Liver (tissue), 9 donors: ENCODE results near the gene LMF1. TPM values are rescaled to one million over a fixed set of nuclear protein-coding genes. Genes with fewer than 3 reads are reported as not detected.

ENCODE experiments used
- DNase-seq: peaks from one replicate; pipeline ENCODE4 v3.0.0-alpha.2; 2017; ENCODE audit warnings: low spot score
- H3K27ac ChIP-seq, 2 donors: one replicate each; pipeline ENCODE4 v1.7.0; 2013; ENCODE audit warnings: inconsistent platforms in 2 of 2, low read length in 2 of 2, control low read depth in 1 of 2, low read depth in 1 of 2, mild to moderate bottlenecking in 1 of 2
- H3K27me3 ChIP-seq, 4 donors: one replicate each; pipeline versions ENCODE4 v1.6.1 to v1.7.0; 2013; ENCODE audit warnings: low read length in 3 of 4, inconsistent platforms in 1 of 4, mild to moderate bottlenecking in 1 of 4, moderate library complexity in 1 of 4; ENCODE audit not compliant: control insufficient read depth in 4 of 4, insufficient read depth in 4 of 4
- H3K36me3 ChIP-seq, 4 donors: one replicate each; pipeline versions ENCODE4 v1.6.1 to v1.7.0; 2013; ENCODE audit warnings: low read length in 3 of 4, mild to moderate bottlenecking in 3 of 4, low read depth in 1 of 4, moderate library complexity in 1 of 4; ENCODE audit not compliant: control insufficient read depth in 4 of 4, insufficient read depth in 3 of 4
- H3K4me1 ChIP-seq, 4 donors: one replicate each; pipeline versions ENCODE4 v1.6.1 to v1.7.0; 2013; ENCODE audit warnings: low read length in 3 of 4, mild to moderate bottlenecking in 3 of 4, moderate library complexity in 1 of 4; ENCODE audit not compliant: control insufficient read depth in 4 of 4, insufficient read depth in 4 of 4
- H3K4me3 ChIP-seq, 3 donors: one replicate each; pipeline versions ENCODE4 v1.6.1 to v1.7.0; 2013; ENCODE audit warnings: low read length in 3 of 3, control low read depth in 1 of 3, low read depth in 1 of 3, mild to moderate bottlenecking in 1 of 3
- H3K9ac ChIP-seq, 2 donors: one replicate each; pipeline ENCODE4 v1.7.0; 2013; ENCODE audit warnings: low read length in 2 of 2, mild to moderate bottlenecking in 2 of 2, moderate library complexity in 2 of 2, control low read depth in 1 of 2, low read depth in 1 of 2
- H3K9me3 ChIP-seq, 4 donors: one replicate each; pipeline versions ENCODE4 v1.6.1 to v1.7.0; 2013; ENCODE audit warnings: low read length in 3 of 4; ENCODE audit not compliant: control insufficient read depth in 4 of 4
- FOXA1 ChIP-seq: IDR thresholded peaks from 2 replicates; pipeline ENCODE4 v1.6.1; 2016; ENCODE audit warnings: antibody characterized with exemption
- FOXA2 ChIP-seq: IDR thresholded peaks from 2 replicates; pipeline ENCODE4 v1.6.1; 2016; ENCODE audit warnings: antibody characterized with exemption
- GABPA ChIP-seq, 2 donors: IDR thresholded peaks in 1 of 2; conservative IDR thresholded peaks in 1 of 2; 2 replicates each; pipeline ENCODE4 v1.6.1; 2016; ENCODE audit warnings: antibody characterized with exemption in 2 of 2, mild to moderate bottlenecking in 1 of 2, moderate library complexity in 1 of 2
- HNF4A ChIP-seq, 2 donors: conservative IDR thresholded peaks; 2 replicates each; pipeline ENCODE4 v1.6.1; 2016; ENCODE audit warnings: antibody characterized with exemption in 2 of 2, mild to moderate bottlenecking in 2 of 2
- HNF4G ChIP-seq: IDR thresholded peaks from 2 replicates; pipeline ENCODE4 v1.6.1; 2016; ENCODE audit warnings: antibody characterized with exemption
- JUND ChIP-seq, 2 donors: IDR thresholded peaks; 2 replicates each; pipeline ENCODE4 v1.6.1; 2016; ENCODE audit warnings: antibody characterized with exemption in 2 of 2
- NR2F2 ChIP-seq: IDR thresholded peaks from 2 replicates; pipeline ENCODE4 v1.6.1; 2016; ENCODE audit warnings: antibody characterized with exemption
- RAD21 ChIP-seq, 2 donors: IDR thresholded peaks; 2 replicates each; pipeline ENCODE4 v1.6.1; 2016; ENCODE audit warnings: antibody characterized with exemption in 2 of 2, mild to moderate bottlenecking in 2 of 2
- RXRA ChIP-seq, 2 donors: IDR thresholded peaks; 2 replicates each; pipeline ENCODE4 v1.6.1; 2017 to 2018; ENCODE audit warnings: antibody characterized with exemption in 2 of 2, mild to moderate bottlenecking in 1 of 2
- SP1 ChIP-seq: IDR thresholded peaks from 2 replicates; pipeline ENCODE4 v1.6.1; 2018; ENCODE audit warnings: antibody characterized with exemption, mild to moderate bottlenecking
- WGBS: extraction: QIAGEN DNeasy Blood & Tissue Kit; methylation state at CpG from one replicate; pipeline ENCODE4 v1.1.7; 2013; 5-methylcytosine and 5-hydroxymethylcytosine counted together
- polyA plus RNA-seq, 2 donors: library from polyadenylated mRNA; stranded (reverse) in 1 of 2; unstranded in 1 of 2; fragments of 200-250 nt in 1 of 2; fragments of >200 nt in 1 of 2; fragmentation: Nextera tagmentation in 1 of 2; extraction: Ambion mirVana in 1 of 2; gene quantifications; one replicate each; pipeline versions ENCODE4 v1.2.1 to v1.2.3, GENCODE V29; 2013 to 2015
- total RNA-seq, 2 donors: library from RNA; depleted of rRNA; stranded (reverse); fragments of >200 nt; gene quantifications; one replicate each; pipeline ENCODE4 v1.2.3, GENCODE V29; 2014
- TF ChIP-seq, protein P1 (sequence below): IDR thresholded peaks from 2 replicates; pipeline ENCODE4 v1.6.1; 2016; ENCODE audit warnings: antibody characterized with exemption
- TF ChIP-seq, protein P2 (sequence below): IDR thresholded peaks from 2 replicates; pipeline ENCODE4 v1.6.1; 2016; ENCODE audit warnings: antibody characterized with exemption, mild to moderate bottlenecking
- TF ChIP-seq, protein P3 (sequence below): IDR thresholded peaks from 2 replicates; pipeline ENCODE4 v1.6.1; 2016; ENCODE audit warnings: antibody characterized with exemption
- donor health status: healthy.
- donor health status: healthy.
- donor health status: healthy.
- donor health status: healthy.
- donor health status: healthy.

LMF1 gene
- total and polyA plus RNA-seq, 4 donors: 8.8 to 24.3 (median 12.6) TPM

DNA sequence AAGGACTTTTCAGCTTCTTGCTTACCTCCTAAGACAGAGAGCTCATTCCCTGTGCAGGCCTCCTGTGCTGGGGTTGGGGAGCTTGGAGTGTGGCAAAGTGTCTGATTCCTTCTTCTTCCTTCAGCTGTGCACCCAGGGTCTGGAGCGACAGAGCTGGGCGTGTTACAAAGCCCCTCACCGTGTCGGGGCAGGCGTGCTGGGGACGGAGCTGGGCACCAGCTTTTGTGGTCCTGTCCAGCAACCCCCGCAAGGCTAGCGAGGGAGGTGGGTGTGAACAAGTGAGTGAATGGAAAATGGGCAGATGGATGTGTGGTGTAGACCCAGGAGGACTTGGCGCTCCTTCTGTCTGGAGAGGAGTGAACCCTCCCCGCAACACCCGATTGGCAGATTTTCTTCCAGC is 34.5 kb upstream of the LMF1 start (continued):
- TF ChIP-seq, protein P1, sequence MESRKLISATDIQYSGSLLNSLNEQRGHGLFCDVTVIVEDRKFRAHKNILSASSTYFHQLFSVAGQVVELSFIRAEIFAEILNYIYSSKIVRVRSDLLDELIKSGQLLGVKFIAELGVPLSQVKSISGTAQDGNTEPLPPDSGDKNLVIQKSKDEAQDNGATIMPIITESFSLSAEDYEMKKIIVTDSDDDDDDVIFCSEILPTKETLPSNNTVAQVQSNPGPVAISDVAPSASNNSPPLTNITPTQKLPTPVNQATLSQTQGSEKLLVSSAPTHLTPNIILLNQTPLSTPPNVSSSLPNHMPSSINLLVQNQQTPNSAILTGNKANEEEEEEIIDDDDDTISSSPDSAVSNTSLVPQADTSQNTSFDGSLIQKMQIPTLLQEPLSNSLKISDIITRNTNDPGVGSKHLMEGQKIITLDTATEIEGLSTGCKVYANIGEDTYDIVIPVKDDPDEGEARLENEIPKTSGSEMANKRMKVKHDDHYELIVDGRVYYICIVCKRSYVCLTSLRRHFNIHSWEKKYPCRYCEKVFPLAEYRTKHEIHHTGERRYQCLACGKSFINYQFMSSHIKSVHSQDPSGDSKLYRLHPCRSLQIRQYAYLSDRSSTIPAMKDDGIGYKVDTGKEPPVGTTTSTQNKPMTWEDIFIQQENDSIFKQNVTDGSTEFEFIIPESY: no peak
- no peak for TF ChIP-seq HNF4A (conservative IDR thresholded peaks at IDR 0.05)

DNA sequence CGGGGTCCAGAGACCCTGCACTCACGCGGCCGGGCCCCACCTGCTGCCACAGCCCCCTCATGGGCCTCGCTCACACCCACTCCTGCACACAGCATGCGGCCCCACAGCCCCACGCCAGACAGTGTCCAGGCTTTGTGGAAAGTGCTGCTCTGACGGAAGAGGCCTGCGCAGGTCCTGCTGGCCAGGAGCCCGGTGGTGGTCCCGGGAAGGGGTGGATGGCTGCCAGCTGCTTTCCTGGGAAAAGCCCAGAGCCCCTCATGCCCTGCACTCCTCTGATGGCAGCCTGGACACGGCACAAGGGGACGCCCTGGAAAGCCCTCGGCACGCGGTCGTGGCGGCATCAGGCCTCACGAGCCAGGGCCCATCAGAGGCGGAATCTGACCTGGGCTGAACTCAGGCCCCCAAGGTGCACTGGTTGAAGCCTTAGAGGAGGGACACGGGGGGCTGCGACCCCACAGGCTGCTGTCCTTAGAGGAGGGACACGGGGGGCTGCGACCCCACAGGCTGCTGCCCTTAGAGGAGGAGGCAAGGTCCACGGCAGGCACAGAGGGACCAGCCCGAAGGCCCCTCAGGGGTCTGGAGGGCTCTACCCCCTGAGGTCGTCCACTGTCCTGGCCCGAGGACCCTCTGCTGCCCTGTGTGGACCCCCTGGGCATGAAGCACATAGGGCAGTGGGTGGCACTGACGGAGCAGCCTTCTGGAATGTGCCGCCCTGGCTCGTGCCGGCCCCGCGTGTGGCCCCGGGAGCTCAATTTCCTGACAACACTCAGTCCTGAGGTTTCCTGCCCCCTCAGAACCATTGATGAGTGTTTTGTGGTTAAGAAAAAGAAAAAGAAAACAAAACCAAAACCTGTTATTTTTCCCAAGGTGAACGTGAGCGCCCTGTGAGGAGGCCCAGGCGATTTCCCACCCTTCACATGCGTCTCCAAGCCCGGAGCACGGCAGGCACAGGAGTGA is 32.9 kb upstream of the LMF1 start:
- DNase-seq: no peak
- TF ChIP-seq RXRA (IDR thresholded peaks at IDR 0.05): no peak
- TF ChIP-seq SP1: no peak
- TF ChIP-seq JUND (IDR thresholded peaks at IDR 0.05): no peak
- TF ChIP-seq FOXA1: no peak
- TF ChIP-seq HNF4G: no peak
- TF ChIP-seq, protein P1: no peak
- no peak for TF ChIP-seq NR2F2
- Histone ChIP-seq H3K9ac (no peak overlapping the region), H3K36me3 (no peaks in the 10 kb centered on the region), H3K4me3 (no peak overlapping the region), H3K9me3 (no peaks in the 10 kb centered on the region), H3K4me1 (no peaks in the 10 kb centered on the region), H3K27ac (no peak overlapping the region), H3K27me3 (peaks cover 0 to 2% (median 0%) of the 10 kb centered on the region in 4 donors)
- 82% methylated on average over 41 of the region's 41 CpGs for WGBS

DNA sequence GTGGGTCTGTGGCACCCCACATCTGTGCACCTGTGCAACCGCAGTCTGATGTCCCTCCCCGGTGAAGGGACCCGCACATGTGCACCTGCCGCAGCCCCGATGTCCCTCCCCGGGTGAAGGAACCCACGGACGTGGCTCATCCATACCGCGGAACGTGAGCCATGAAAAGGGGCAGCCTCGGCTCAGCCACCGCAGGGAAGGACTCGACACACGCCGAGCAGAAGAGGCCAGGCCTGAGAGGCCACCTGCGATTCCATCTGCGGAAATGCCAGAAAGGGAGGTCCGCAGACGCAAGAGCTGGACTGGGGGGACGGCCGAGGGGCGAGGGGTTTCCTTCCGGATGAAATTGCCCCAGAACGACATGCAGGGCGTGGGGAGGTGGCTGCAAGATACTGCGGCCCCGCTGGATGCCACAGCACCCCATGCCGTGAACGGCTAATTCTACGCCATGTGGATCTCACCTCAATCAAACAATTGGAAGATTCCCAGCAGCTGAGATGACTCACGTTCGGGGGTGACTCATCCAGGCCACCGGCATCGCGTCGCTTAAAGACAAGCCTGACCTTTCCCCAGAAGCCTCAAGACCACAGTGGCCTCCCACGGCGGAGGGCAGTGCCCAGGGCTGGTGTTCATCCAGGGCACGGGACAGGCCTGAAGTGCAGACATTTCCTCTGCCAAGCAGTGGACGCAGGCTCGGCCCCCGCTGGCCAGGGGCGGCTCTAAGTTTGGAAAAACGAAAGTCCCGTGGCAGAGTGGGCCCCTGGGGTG is 31.8 kb upstream of the LMF1 start:
- no peak for DNase-seq
- H3K4me3 ChIP-seq: no peak overlapping the region
- H3K4me1 ChIP-seq: no peaks in the 10 kb centered on the region
- H3K9me3 ChIP-seq: no peaks in the 10 kb centered on the region
- H3K9ac ChIP-seq: no peak overlapping the region
- TF ChIP-seq, protein P2, sequence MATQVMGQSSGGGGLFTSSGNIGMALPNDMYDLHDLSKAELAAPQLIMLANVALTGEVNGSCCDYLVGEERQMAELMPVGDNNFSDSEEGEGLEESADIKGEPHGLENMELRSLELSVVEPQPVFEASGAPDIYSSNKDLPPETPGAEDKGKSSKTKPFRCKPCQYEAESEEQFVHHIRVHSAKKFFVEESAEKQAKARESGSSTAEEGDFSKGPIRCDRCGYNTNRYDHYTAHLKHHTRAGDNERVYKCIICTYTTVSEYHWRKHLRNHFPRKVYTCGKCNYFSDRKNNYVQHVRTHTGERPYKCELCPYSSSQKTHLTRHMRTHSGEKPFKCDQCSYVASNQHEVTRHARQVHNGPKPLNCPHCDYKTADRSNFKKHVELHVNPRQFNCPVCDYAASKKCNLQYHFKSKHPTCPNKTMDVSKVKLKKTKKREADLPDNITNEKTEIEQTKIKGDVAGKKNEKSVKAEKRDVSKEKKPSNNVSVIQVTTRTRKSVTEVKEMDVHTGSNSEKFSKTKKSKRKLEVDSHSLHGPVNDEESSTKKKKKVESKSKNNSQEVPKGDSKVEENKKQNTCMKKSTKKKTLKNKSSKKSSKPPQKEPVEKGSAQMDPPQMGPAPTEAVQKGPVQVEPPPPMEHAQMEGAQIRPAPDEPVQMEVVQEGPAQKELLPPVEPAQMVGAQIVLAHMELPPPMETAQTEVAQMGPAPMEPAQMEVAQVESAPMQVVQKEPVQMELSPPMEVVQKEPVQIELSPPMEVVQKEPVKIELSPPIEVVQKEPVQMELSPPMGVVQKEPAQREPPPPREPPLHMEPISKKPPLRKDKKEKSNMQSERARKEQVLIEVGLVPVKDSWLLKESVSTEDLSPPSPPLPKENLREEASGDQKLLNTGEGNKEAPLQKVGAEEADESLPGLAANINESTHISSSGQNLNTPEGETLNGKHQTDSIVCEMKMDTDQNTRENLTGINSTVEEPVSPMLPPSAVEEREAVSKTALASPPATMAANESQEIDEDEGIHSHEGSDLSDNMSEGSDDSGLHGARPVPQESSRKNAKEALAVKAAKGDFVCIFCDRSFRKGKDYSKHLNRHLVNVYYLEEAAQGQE: no peak
- TF ChIP-seq RAD21 (IDR thresholded peaks at IDR 0.05) (no peak), FOXA2 (no peak), GABPA (IDR thresholded peaks at IDR 0.05 in 1 of 2, conservative IDR thresholded peaks at IDR 0.05 in 1 of 2) (no peak)
- TF ChIP-seq, protein P3, sequence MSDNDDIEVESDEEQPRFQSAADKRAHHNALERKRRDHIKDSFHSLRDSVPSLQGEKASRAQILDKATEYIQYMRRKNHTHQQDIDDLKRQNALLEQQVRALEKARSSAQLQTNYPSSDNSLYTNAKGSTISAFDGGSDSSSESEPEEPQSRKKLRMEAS: no peak
- H3K27ac ChIP-seq: no peak overlapping the region
- H3K27me3 ChIP-seq: peaks cover 0 to 2% (median 0%) of the 10 kb centered on the region in 4 donors
- 85% methylated on average over 46 of the region's 46 CpGs for WGBS
- H3K36me3 ChIP-seq: no peaks in the 10 kb centered on the region
